ENCODE data around the gene HDGFL2. TPM values are rescaled to one million over a fixed set of nuclear protein-coding genes. Genes with fewer than 3 reads are reported as not detected.

The HDGFL2 gene
- total RNA-seq, 2 experiments from 2014 or later: 17.2 to 18.0 TPM

DNA sequence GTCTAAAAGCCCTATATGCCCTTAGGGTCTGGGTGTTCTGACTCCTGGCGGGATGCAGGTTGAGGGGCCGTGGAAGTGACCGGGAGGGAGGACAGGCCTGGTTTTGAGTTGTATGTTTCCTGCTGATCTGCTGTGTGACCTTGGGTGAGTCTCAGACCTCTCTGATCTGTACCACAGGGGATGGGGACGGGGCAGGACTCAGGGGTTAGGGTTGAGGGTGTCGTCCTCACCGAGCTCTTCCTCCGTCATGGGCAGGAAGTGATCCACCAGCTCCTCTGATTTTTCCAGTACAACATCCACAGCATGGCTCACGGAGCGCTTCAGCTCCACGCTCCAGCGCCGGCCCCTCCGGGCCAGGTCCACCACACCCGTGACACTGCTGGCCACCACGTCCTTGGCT, 56.7 kb downstream of the HDGFL2 start:
- no peak overlapping the region for H3K27ac ChIP-seq (ENCODE audit: low read depth in 1 of 2, low read length in 2 of 2)
- no peaks in the 10 kb centered on the region for H3K9me3 ChIP-seq (ENCODE audit: control insufficient read depth in 1 of 2, insufficient read depth in 1 of 2, low read length in 2 of 2)
- TF ChIP-seq, protein P1, sequence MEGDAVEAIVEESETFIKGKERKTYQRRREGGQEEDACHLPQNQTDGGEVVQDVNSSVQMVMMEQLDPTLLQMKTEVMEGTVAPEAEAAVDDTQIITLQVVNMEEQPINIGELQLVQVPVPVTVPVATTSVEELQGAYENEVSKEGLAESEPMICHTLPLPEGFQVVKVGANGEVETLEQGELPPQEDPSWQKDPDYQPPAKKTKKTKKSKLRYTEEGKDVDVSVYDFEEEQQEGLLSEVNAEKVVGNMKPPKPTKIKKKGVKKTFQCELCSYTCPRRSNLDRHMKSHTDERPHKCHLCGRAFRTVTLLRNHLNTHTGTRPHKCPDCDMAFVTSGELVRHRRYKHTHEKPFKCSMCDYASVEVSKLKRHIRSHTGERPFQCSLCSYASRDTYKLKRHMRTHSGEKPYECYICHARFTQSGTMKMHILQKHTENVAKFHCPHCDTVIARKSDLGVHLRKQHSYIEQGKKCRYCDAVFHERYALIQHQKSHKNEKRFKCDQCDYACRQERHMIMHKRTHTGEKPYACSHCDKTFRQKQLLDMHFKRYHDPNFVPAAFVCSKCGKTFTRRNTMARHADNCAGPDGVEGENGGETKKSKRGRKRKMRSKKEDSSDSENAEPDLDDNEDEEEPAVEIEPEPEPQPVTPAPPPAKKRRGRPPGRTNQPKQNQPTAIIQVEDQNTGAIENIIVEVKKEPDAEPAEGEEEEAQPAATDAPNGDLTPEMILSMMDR (IDR thresholded peaks at IDR 0.05): no peak
- no peaks in the 10 kb centered on the region for H3K36me3 Mint-ChIP-seq (ENCODE audit: low read depth)
- H3K27ac Mint-ChIP-seq: no peak overlapping the region
- no peaks in the 10 kb centered on the region for H3K27me3 ChIP-seq (ENCODE audit: control insufficient read depth in 1 of 2, insufficient read depth in 2 of 2, low read length in 2 of 2)
- no peaks in the 10 kb centered on the region for H3K4me1 ChIP-seq (ENCODE audit: insufficient read depth, low read length)
- DNase-seq (no peak), ATAC-seq (ENCODE audit: poor library complexity) (no peak)
- H3K4me1 Mint-ChIP-seq (ENCODE audit: low read depth): no peaks in the 10 kb centered on the region
- POLR2A ChIA-PET: no interaction called here
- CTCF ChIA-PET: no interaction called here
- H3K4me3 ChIP-seq (ENCODE audit: low read length): no peak overlapping the region
- no peaks in the 10 kb centered on the region for H3K9me3 Mint-ChIP-seq
- no peaks in the 10 kb centered on the region for H3K36me3 ChIP-seq (ENCODE audit: insufficient read depth, low read length)
- intact Hi-C loops (cut with DNase I, micrococcal nuclease): loop anchor here in 1 of 2 experiments (5.0 kb wide), 1 partner anchor 282 kb away; the partner anchor contains the start of gene YJU2
- H3K27me3 Mint-ChIP-seq: peaks cover 7% of the 10 kb centered on the region
- no peak overlapping the region for H3K4me3 Mint-ChIP-seq

DNA sequence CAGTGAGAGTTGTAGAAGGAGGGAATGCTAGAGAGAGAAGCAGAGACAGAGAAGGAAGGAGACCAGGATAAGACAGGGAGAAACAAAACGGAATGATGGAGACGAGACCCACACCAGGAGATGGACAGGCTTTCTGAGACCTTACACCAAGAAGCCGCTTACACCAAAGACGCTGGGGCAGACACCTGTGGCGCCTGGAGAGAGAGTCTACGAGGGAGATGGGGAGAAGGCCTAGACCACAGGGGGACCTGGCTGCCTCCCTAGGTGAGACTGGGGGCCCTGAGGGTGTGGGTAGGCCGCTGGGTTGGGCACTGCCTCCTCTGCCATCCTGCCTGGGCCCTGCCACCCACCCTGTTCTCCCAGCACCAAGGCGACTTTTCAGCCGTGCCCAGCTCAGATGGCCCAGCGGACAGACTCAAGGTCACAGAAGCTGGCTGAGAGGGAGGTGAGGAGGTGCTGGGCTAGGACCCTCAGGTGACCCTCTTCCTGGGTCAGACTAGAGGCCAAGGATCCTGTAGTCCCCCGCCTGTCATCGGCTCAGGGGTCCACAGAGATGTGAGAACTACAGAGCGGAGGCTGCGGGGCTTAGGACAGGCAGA, 57.9 kb downstream of the HDGFL2 start:
- POLR2A ChIA-PET: no interaction called here
- no peaks in the 10 kb centered on the region for H3K36me3 ChIP-seq (ENCODE audit: insufficient read depth, low read length)
- DNase-seq (no peak), ATAC-seq (ENCODE audit: poor library complexity) (no peak)
- H3K9me3 ChIP-seq (ENCODE audit: control insufficient read depth in 1 of 2, insufficient read depth in 1 of 2, low read length in 2 of 2): no peaks in the 10 kb centered on the region
- peaks cover 10% of the 10 kb centered on the region for H3K27me3 Mint-ChIP-seq
- H3K4me3 Mint-ChIP-seq: no peak overlapping the region
- no peak overlapping the region for H3K4me3 ChIP-seq (ENCODE audit: low read length)
- no peak overlapping the region for H3K27ac ChIP-seq (ENCODE audit: low read depth in 1 of 2, low read length in 2 of 2)
- intact Hi-C loops (cut with DNase I, micrococcal nuclease): loop anchor here in 1 of 2 experiments (5.0 kb wide), 1 partner anchor 283 kb away; the partner anchor contains the start of gene YJU2
- CTCF ChIA-PET: no interaction called here
- no peaks in the 10 kb centered on the region for H3K9me3 Mint-ChIP-seq
- no peaks in the 10 kb centered on the region for H3K36me3 Mint-ChIP-seq (ENCODE audit: low read depth)
- peaks cover 3% of the 10 kb centered on the region for H3K4me1 ChIP-seq (ENCODE audit: insufficient read depth, low read length)
- no peak overlapping the region for H3K27ac Mint-ChIP-seq
- no peaks in the 10 kb centered on the region for H3K4me1 Mint-ChIP-seq (ENCODE audit: low read depth)
- TF ChIP-seq, protein P1 (IDR thresholded peaks at IDR 0.05): no peak
- H3K27me3 ChIP-seq (ENCODE audit: control insufficient read depth in 1 of 2, insufficient read depth in 2 of 2, low read length in 2 of 2): no peaks in the 10 kb centered on the region

DNA sequence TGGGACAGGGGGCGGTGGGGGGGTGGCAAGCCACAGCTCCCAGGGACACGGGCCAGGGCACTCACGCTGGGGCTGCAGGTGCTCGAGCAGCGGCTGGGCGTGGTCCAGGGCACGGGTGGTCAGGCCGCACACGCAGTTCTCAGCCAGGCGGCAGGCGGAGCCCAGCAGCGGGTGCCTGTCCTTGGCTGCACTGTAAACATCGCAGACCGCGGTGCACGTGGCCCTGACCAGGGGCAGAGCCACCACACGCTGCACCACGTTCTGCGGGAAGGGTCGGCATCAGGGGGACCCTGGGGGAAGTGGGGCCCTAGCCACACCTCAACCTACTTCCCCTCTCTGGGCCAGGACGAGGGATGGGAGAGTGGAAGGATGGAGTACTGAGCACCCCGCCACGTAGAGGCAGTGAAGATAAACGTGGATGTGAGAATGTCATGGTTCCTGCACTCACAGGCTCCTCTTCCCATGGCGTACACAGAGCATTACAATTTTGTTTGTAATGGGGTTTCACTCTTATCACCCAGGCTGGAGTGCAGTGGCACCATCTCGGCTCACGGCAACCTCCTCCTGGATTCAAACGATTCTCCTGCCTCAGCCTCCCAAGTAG, 59.6 kb downstream of the HDGFL2 start:
- peaks cover 15% of the 10 kb centered on the region for H3K27me3 Mint-ChIP-seq
- ATAC-seq (ENCODE audit: poor library complexity) (no peak), DNase-seq (no peak)
- ChIA-PET POLR2A (no interaction called here), CTCF (no interaction called here)
- H3K36me3 ChIP-seq (ENCODE audit: insufficient read depth, low read length): no peaks in the 10 kb centered on the region
- H3K27ac ChIP-seq (ENCODE audit: low read depth in 1 of 2, low read length in 2 of 2): no peak overlapping the region
- intact Hi-C loops (cut with DNase I, micrococcal nuclease): no loop called here
- peaks cover 6 to 13% of the 10 kb centered on the region in 2 experiments for H3K27me3 ChIP-seq (ENCODE audit: control insufficient read depth in 1 of 2, insufficient read depth in 2 of 2, low read length in 2 of 2)
- H3K4me1 ChIP-seq (ENCODE audit: insufficient read depth, low read length): peaks cover 11% of the 10 kb centered on the region
- no peak overlapping the region for H3K4me3 Mint-ChIP-seq
- TF ChIP-seq, protein P1 (IDR thresholded peaks at IDR 0.05): no peak
- no peaks in the 10 kb centered on the region for H3K9me3 Mint-ChIP-seq
- H3K4me1 Mint-ChIP-seq (ENCODE audit: low read depth): no peaks in the 10 kb centered on the region
- H3K27ac Mint-ChIP-seq: no peak overlapping the region
- no peaks in the 10 kb centered on the region for H3K9me3 ChIP-seq (ENCODE audit: control insufficient read depth in 1 of 2, insufficient read depth in 1 of 2, low read length in 2 of 2)
- no peaks in the 10 kb centered on the region for H3K36me3 Mint-ChIP-seq (ENCODE audit: low read depth)
- no peak overlapping the region for H3K4me3 ChIP-seq (ENCODE audit: low read length)

All from CD4-positive, alpha-beta T cell (primary cell).